ENCODE results near the gene CXCR4.
A peak's percentile ranks its signal among the peaks of the same experiment; 100 is the strongest.

Gene CXCR4

GRCh38 chr2:136128366-136128765 is 10.4 kb upstream of the CXCR4 start:
- Mint-ChIP-seq H3K4me3 (peak overlapping the region; percentile 47 to 61), H3K36me3 (ENCODE audit: insufficient read depth) (peaks cover 48% of the 10 kb centered on the region), H3K27me3 (no peaks in the 10 kb centered on the region), H3K4me1 (ENCODE audit: low read depth in 2 of 2) (peaks cover 78 to 82% of the 10 kb centered on the region in 2 donors), H3K9me3 (no peaks in the 10 kb centered on the region), H3K27ac (peak overlapping the region; percentile 96 to 99)
- ATAC-seq (replicated peaks) (no peak), DNase-seq (no peak)

- ATAC-seq (replicated peaks) = no peak
- Mint-ChIP-seq H3K27me3 (no peaks in the 10 kb centered on the region), H3K4me3 (peak overlapping the region; percentile 61), H3K36me3 (ENCODE audit: insufficient read depth) (peaks cover 38% of the 10 kb centered on the region), H3K4me1 (ENCODE audit: low read depth in 2 of 2) (peaks cover 73 to 79% of the 10 kb centered on the region in 2 donors), H3K9me3 (no peaks in the 10 kb centered on the region), H3K27ac (peak overlapping the region; percentile 96 to 99)
- no peak for DNase-seq
These were observed 9.4 kb upstream of the CXCR4 start for GRCh38 chr2:136127356-136127755.

- Mint-ChIP-seq H3K4me3 (peak overlapping the region; percentile 56 to 61), H3K9me3 (no peaks in the 10 kb centered on the region), H3K27ac (peak overlapping the region; percentile 96 to 99), H3K4me1 (ENCODE audit: low read depth in 2 of 2) (peaks cover 67 to 72% of the 10 kb centered on the region in 2 donors), H3K36me3 (ENCODE audit: insufficient read depth) (peaks cover 29% of the 10 kb centered on the region), H3K27me3 (no peaks in the 10 kb centered on the region)
- ATAC-seq (replicated peaks) (no peak), DNase-seq (no peak)
These were observed 8.5 kb upstream of the CXCR4 start for GRCh38 chr2:136126421-136126926.

- no peak for DNase-seq
- Mint-ChIP-seq H3K4me1 (ENCODE audit: low read depth in 2 of 2) (peaks cover 65 to 68% of the 10 kb centered on the region in 2 donors), H3K36me3 (ENCODE audit: insufficient read depth) (peaks cover 25% of the 10 kb centered on the region), H3K27ac (peak overlapping the region in 1 of 2 donors; percentile 99), H3K9me3 (no peaks in the 10 kb centered on the region), H3K4me3 (peak overlapping the region in 1 of 2 donors; percentile 24), H3K27me3 (no peaks in the 10 kb centered on the region)
- no peak for ATAC-seq (replicated peaks)
These were observed 8.1 kb upstream of the CXCR4 start for GRCh38 chr2:136126021-136126420.

- H3K36me3 Mint-ChIP-seq (ENCODE audit: insufficient read depth) = peaks cover 18% of the 10 kb centered on the region
- DNase-seq (no peak), ATAC-seq (replicated peaks) (no peak)
- peak overlapping the region; percentile 30 to 48 for H3K4me3 Mint-ChIP-seq
- peak overlapping the region; percentile 75 to 99 for H3K27ac Mint-ChIP-seq
- no peaks in the 10 kb centered on the region for H3K9me3 Mint-ChIP-seq
- peaks cover 58 to 60% of the 10 kb centered on the region in 2 donors for H3K4me1 Mint-ChIP-seq (ENCODE audit: low read depth in 2 of 2)
- H3K27me3 Mint-ChIP-seq = no peaks in the 10 kb centered on the region
These were observed 7.3 kb upstream of the CXCR4 start for GRCh38 chr2:136125236-136125635.

GRCh38 chr2:136124805-136125204 is 6.9 kb upstream of the CXCR4 start:
- Mint-ChIP-seq H3K36me3 (ENCODE audit: insufficient read depth) (peaks cover 15% of the 10 kb centered on the region), H3K27ac (peak overlapping the region; percentile 75 to 99)

GRCh38 chr2:136122661-136123060 is 4.7 kb upstream of the CXCR4 start:
- Mint-ChIP-seq H3K27me3 (no peaks in the 10 kb centered on the region), H3K4me1 (ENCODE audit: low read depth in 2 of 2) (peaks cover 48 to 50% of the 10 kb centered on the region in 2 donors), H3K4me3 (peak overlapping the region in 1 of 2 donors; percentile 52), H3K36me3 (ENCODE audit: insufficient read depth) (peaks cover 21% of the 10 kb centered on the region), H3K9me3 (no peaks in the 10 kb centered on the region), H3K27ac (peak overlapping the region; percentile 21 to 26)
- ATAC-seq (replicated peaks) = no peak
- DNase-seq = no peak

More at GRCh38 chr2:136124805-136125204, 6.9 kb upstream of the CXCR4 start:
- Mint-ChIP-seq H3K27me3 (no peaks in the 10 kb centered on the region), H3K4me1 (ENCODE audit: low read depth in 2 of 2) (peaks cover 56 to 62% of the 10 kb centered on the region in 2 donors), H3K9me3 (no peaks in the 10 kb centered on the region), H3K4me3 (peak overlapping the region; percentile 30 to 48)
- ATAC-seq (replicated peaks) (no peak), DNase-seq (no peak)

- Mint-ChIP-seq H3K36me3 (ENCODE audit: insufficient read depth) (peaks cover 32% of the 10 kb centered on the region), H3K9me3 (no peaks in the 10 kb centered on the region), H3K4me1 (ENCODE audit: low read depth in 2 of 2) (peaks cover 39 to 46% of the 10 kb centered on the region in 2 donors), H3K27ac (peak overlapping the region in 1 of 2 donors; percentile 26), H3K4me3 (no peak overlapping the region), H3K27me3 (no peaks in the 10 kb centered on the region)
- ATAC-seq (replicated peaks) = no peak
- no peak for DNase-seq
These were observed 3.4 kb upstream of the CXCR4 start for GRCh38 chr2:136121204-136121910.

GRCh38 chr2:136119717-136120675 is 2.0 kb upstream of the CXCR4 start:
- peak overlapping the region; percentile 93 to 95 for H3K4me3 Mint-ChIP-seq
- no peak for ATAC-seq (replicated peaks)
- H3K4me1 Mint-ChIP-seq (ENCODE audit: low read depth in 2 of 2) = peaks cover 44 to 51% of the 10 kb centered on the region in 2 donors
- no peaks in the 10 kb centered on the region for H3K27me3 Mint-ChIP-seq
- no peaks in the 10 kb centered on the region for H3K9me3 Mint-ChIP-seq
- peaks cover 45% of the 10 kb centered on the region for H3K36me3 Mint-ChIP-seq (ENCODE audit: insufficient read depth)
- peak overlapping the region; percentile 99 to 100 for H3K27ac Mint-ChIP-seq
- no peak for DNase-seq

GRCh38 chr2:136118819-136119716 is 1.1 kb upstream of the CXCR4 start:
- H3K36me3 Mint-ChIP-seq (ENCODE audit: insufficient read depth) = peaks cover 55% of the 10 kb centered on the region
- peak overlapping the region; percentile 99 to 100 for H3K27ac Mint-ChIP-seq
- ATAC-seq (replicated peaks) = peak; percentile 59
- H3K4me1 Mint-ChIP-seq (ENCODE audit: low read depth in 2 of 2) = peaks cover 44 to 51% of the 10 kb centered on the region in 2 donors
- H3K9me3 Mint-ChIP-seq = peaks cover 0 to 2% of the 10 kb centered on the region in 2 donors
- DNase-seq = peak; percentile 85 to 88 (median 86)
- no peaks in the 10 kb centered on the region for H3K27me3 Mint-ChIP-seq
- peak overlapping the region; percentile 93 to 95 for H3K4me3 Mint-ChIP-seq

- peak; percentile 5 for ATAC-seq (replicated peaks)
- Mint-ChIP-seq H3K4me3 (peak overlapping the region; percentile 93 to 95), H3K36me3 (ENCODE audit: insufficient read depth) (peaks cover 71% of the 10 kb centered on the region)
These were observed 533 bp downstream of the CXCR4 start for GRCh38 chr2:136117391-136117841.

GRCh38 chr2:136116813-136117390 is 1.0 kb downstream of the CXCR4 start:
- ATAC-seq (replicated peaks) = peak; percentile 31
- H3K36me3 Mint-ChIP-seq (ENCODE audit: insufficient read depth) = peaks cover 76% of the 10 kb centered on the region

More at GRCh38 chr2:136117391-136117841, 533 bp downstream of the CXCR4 start:
- Mint-ChIP-seq H3K27ac (peak overlapping the region; percentile 99 to 100), H3K27me3 (no peaks in the 10 kb centered on the region), H3K4me1 (ENCODE audit: low read depth in 2 of 2) (peaks cover 45 to 49% of the 10 kb centered on the region in 2 donors), H3K9me3 (peaks cover 0 to 2% of the 10 kb centered on the region in 2 donors)
- no peak for DNase-seq

More at GRCh38 chr2:136116813-136117390, 1.0 kb downstream of the CXCR4 start:
- H3K4me1 Mint-ChIP-seq (ENCODE audit: low read depth in 2 of 2) = peaks cover 47 to 51% of the 10 kb centered on the region in 2 donors
- H3K27me3 Mint-ChIP-seq = no peaks in the 10 kb centered on the region
- H3K4me3 Mint-ChIP-seq = peak overlapping the region; percentile 93 to 95
- DNase-seq = peak; percentile 80 to 84 (median 83)
- peak overlapping the region; percentile 99 to 100 for H3K27ac Mint-ChIP-seq
- peaks cover 0 to 2% of the 10 kb centered on the region in 2 donors for H3K9me3 Mint-ChIP-seq
